Measurements from ENCODE around the gene TBC1D22A. TPM values are rescaled to one million over a fixed set of nuclear protein-coding genes. Genes with fewer than 3 reads are reported as not detected.

TBC1D22A gene
- total RNA-seq, 2 experiments from 2014 or later: 22.3 to 43.9 TPM

GRCh38 chr22:46934746-46935491, 172.5 kb downstream of the TBC1D22A start:
- CTCF ChIA-PET (ENCODE audit: unreplicated experiment): no interaction called here
- H3K79me2 ChIP-seq (ENCODE audit: insufficient read depth, low read depth, low read length): no peaks in the 10 kb centered on the region
- DNase-seq (ENCODE audit: low spot score): no peak

DNA sequence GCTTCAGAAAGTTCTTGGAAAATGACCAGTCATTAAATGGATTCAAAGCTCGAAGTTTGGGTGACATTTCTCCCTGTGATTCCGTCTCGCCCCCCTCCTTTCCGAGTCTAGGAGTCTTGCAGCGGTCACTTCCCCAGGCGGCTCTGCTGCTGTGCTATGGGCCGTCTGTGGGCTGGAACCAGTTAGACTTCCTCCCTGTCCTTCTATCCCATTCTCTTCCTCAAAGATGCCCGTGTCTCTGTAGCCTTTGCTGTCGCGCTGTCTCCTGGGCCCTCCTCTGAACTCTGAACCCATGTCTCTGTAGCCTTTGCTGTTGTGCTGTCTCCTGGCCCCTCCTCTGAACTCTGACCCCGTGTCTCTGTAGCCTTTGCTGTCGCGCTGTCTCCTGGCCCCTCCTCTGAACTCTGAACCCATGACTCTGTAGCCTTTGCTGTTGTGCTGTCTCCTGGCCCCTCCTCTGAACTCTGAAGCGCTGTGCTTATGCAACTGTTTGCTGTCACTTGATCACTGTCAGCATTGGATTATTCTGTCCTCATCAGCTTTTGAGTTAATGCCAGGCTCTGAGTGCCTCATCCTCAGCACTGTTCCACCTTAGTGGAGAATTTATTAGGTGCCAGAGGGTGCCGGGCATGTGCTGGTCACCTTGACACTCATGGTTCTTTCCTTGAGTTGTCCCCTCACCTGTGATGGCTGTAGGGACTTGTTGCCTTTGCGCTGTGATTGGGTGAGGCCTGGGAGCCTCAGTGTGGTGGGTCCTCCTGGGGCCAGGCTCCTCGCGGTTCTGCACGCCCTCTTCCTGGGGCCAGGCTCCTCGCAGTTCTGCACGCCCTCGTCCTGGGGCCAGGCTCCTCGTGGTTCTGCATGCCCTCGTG, 173.3 kb downstream of the TBC1D22A start:
- H3K4me2 ChIP-seq (ENCODE audit: low read length): no peak overlapping the region
- CTCF ChIA-PET (ENCODE audit: unreplicated experiment): no interaction called here
- H3K9me3 ChIP-seq (ENCODE audit: low read length): no peaks in the 10 kb centered on the region
- POLR2A ChIA-PET: no interaction called here
- no peaks in the 10 kb centered on the region for H4K20me1 ChIP-seq (ENCODE audit: insufficient read depth, low read length)
- DNase-seq (ENCODE audit: low spot score): no peak
- H3K4me3 ChIP-seq (ENCODE audit: low read depth, low read length, poor library complexity, severe bottlenecking): no peak overlapping the region
- H3K27ac ChIP-seq (ENCODE audit: low read depth, low read length, poor library complexity, severe bottlenecking): no peak overlapping the region
- H3K36me3 ChIP-seq (ENCODE audit: insufficient read depth, low read length): no peaks in the 10 kb centered on the region
- no peak overlapping the region for H2AFZ ChIP-seq (ENCODE audit: low read length)
- no peak for TF ChIP-seq CTCF (conservative IDR thresholded peaks at IDR 0.05; ENCODE audit: low read length)
- TF ChIP-seq EZH2phosphoT487 (IDR thresholded peaks at IDR 0.05; ENCODE audit: borderline replicate concordance, low read depth, low read length): no peak
- H3K79me2 ChIP-seq (ENCODE audit: insufficient read depth, low read depth, low read length): no peaks in the 10 kb centered on the region
- no TSS peak for BruUV-seq (replicated peaks)
- no peaks in the 10 kb centered on the region for H3K4me1 ChIP-seq (ENCODE audit: insufficient read depth, low read length, poor library complexity, severe bottlenecking)
- H3K9me2 ChIP-seq (ENCODE audit: insufficient read depth, low read length): no peaks in the 10 kb centered on the region
- intact Hi-C loops (cut with micrococcal nuclease; ENCODE audit: unreplicated experiment): no loop called here

More at GRCh38 chr22:46934746-46935491, 172.5 kb downstream of the TBC1D22A start:
- TF ChIP-seq CTCF (conservative IDR thresholded peaks at IDR 0.05; ENCODE audit: low read length) (no peak), EZH2phosphoT487 (IDR thresholded peaks at IDR 0.05; ENCODE audit: borderline replicate concordance, low read depth, low read length) (no peak)
- BruUV-seq (replicated peaks): no TSS peak
- Histone ChIP-seq H3K4me1 (ENCODE audit: insufficient read depth, low read length, poor library complexity, severe bottlenecking) (no peaks in the 10 kb centered on the region), H2AFZ (ENCODE audit: low read length) (no peak overlapping the region), H4K20me1 (ENCODE audit: insufficient read depth, low read length) (no peaks in the 10 kb centered on the region), H3K4me3 (ENCODE audit: low read depth, low read length, poor library complexity, severe bottlenecking) (no peak overlapping the region), H3K9me2 (ENCODE audit: insufficient read depth, low read length) (no peaks in the 10 kb centered on the region), H3K36me3 (ENCODE audit: insufficient read depth, low read length) (no peaks in the 10 kb centered on the region), H3K9me3 (ENCODE audit: low read length) (no peaks in the 10 kb centered on the region), H3K27ac (ENCODE audit: low read depth, low read length, poor library complexity, severe bottlenecking) (no peak overlapping the region), H3K4me2 (ENCODE audit: low read length) (no peak overlapping the region)
- POLR2A ChIA-PET: no interaction called here
- intact Hi-C loops (cut with micrococcal nuclease; ENCODE audit: unreplicated experiment): no loop called here

Data from OCI-LY7 (cell line).